Activated naive CD4-positive, alpha-beta T cell treated with anti-CD3 and anti-CD28 coated beads for 36 hours (primary cell): ENCODE results near the gene HBEGF. TPM values are rescaled to one million over a fixed set of nuclear protein-coding genes. Genes with fewer than 3 reads are reported as not detected.
"Not testable (repeated sequence)": the region's sequence is repeated elsewhere in the genome, so short reads cannot be mapped to it uniquely, and the experiment has no call there.

Experiments
- CTCF ChIA-PET: fragments of 350-600 bp; sonication (Branson Sonifier 250); formaldehyde crosslinking; loops from one replicate; lab custom pipeline; 2021; ENCODE audit warnings: antibody characterized with exemption; lab: Charles Lee
- DNase-seq: peaks from one replicate; pipeline ENCODE4 v3.0.0-alpha.2; 2020
- H3K27ac Mint-ChIP-seq: one replicate; pipeline ENCODE4 v1.8.0; 2021; ENCODE audit warnings: mild to moderate bottlenecking, mixed read lengths
- H3K27me3 Mint-ChIP-seq: one replicate; pipeline ENCODE4 v1.8.0; 2021; ENCODE audit warnings: low read depth, mixed read lengths
- H3K36me3 Mint-ChIP-seq: one replicate; pipeline ENCODE4 v1.8.0; 2021; ENCODE audit warnings: low read depth, mixed read lengths
- H3K4me1 Mint-ChIP-seq: one replicate; pipeline ENCODE4 v1.8.0; 2021; ENCODE audit warnings: low read depth, mixed read lengths
- H3K4me3 Mint-ChIP-seq: one replicate; pipeline ENCODE4 v1.8.0; 2021; ENCODE audit warnings: mild to moderate bottlenecking, moderate library complexity, mixed read lengths
- H3K9me3 Mint-ChIP-seq: one replicate; pipeline ENCODE4 v1.8.0; 2021; ENCODE audit warnings: mixed read lengths
- intact Hi-C: fragments of 100-400 bp; cut with micrococcal nuclease; formaldehyde crosslinking; loops from one replicate; pipeline ENCODE4 v1.15.1; 2023
- total RNA-seq, 2 experiments: library from RNA; stranded (reverse); gene quantifications; one replicate each; pipeline ENCODE4 v1.2.3, GENCODE V29; 2021

HBEGF gene
- total RNA-seq, 2 experiments from 2014 or later: 8.7 to 9.1 TPM

DNA sequence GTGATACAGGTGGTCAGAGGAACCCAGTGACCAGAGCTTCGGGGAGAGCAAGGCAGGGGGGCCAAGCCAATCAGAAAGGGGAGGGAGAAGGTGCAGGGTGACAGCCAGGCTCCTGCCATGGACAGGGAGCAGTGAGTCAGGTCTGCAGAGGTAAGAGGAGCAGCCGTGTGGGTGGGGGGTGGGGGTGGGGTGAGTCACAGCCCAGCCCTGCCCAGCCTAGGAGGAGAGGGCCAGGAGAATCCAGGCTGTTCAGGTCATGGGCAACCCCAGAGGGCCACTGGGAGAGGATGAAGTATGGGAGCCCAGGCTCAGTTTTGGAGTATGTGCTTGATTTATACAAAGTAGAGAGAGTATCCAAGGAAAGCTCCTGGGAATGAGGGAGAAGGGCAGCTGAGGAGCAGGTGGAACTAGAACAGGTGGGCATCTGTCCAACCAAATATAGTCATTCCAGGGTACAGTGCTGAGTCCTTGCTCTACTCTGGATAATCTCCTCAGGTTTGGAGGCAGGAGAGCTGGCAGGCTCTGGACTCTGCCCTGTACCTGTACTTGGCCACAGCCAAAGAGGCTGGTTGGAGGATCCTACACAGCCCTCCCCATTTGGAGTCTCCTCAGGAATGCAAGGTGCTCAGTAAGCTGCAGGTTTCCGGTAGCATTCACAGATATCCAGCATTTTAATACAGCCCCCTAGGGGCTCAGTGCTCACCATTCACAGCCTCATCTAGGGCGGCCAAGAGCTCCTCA lies 1.6 kb downstream of the HBEGF start:
- DNase-seq: peak; percentile 29
- no peak overlapping the region for H3K27ac Mint-ChIP-seq
- no peaks in the 10 kb centered on the region for H3K27me3 Mint-ChIP-seq
- peaks cover 47% of the 10 kb centered on the region for H3K4me1 Mint-ChIP-seq
- H3K36me3 Mint-ChIP-seq: peaks cover 26% of the 10 kb centered on the region
- no peaks in the 10 kb centered on the region for H3K9me3 Mint-ChIP-seq
- CTCF ChIA-PET: interaction anchor here (0.6 to 17.3 kb wide), 7 partner anchors 8 to 103 kb away, joined by 3 to 634 read pairs (median 7); no protein-coding TSS in a partner anchor
- peak overlapping the region; percentile 75 for H3K4me3 Mint-ChIP-seq
- intact Hi-C loops: loop anchor here (2.0 kb wide), 1 partner anchor 170 kb away; the partner anchor contains the start of gene CYSTM1

DNA sequence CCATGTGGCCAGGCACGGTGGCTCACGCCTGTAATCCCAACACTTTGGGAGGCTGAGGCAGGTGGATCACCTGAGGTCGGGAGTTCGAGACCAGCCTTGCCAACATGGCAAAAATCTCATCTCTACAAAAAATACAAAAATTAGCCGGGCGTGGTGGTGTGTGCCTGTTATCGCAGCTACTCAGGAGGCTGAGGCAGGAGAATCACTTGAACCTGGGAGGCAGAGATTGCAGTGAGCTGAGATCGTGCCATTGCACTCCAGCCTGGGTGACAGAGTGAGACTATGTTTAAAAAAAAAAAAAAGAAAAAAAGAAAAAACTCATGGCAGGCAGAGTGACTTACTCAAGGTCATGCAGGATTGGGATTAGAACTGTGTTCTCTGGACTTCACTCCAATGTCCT lies 2.6 kb downstream of the HBEGF start:
- not testable (repeated sequence) for DNase-seq, H3K27ac Mint-ChIP-seq, H3K9me3 Mint-ChIP-seq, H3K4me3 Mint-ChIP-seq, H3K27me3 Mint-ChIP-seq
- H3K4me1 Mint-ChIP-seq: peaks cover 47% of the 10 kb centered on the region
- H3K36me3 Mint-ChIP-seq: peaks cover 26% of the 10 kb centered on the region
- intact Hi-C loops: loop anchor here (2.0 kb wide), 1 partner anchor 169 kb away; the partner anchor contains the start of gene CYSTM1
- CTCF ChIA-PET: interaction anchor here (0.8 to 17.3 kb wide), 4 partner anchors 8 to 197 kb away, joined by 3 to 634 read pairs (median 14); no protein-coding TSS in a partner anchor

DNA sequence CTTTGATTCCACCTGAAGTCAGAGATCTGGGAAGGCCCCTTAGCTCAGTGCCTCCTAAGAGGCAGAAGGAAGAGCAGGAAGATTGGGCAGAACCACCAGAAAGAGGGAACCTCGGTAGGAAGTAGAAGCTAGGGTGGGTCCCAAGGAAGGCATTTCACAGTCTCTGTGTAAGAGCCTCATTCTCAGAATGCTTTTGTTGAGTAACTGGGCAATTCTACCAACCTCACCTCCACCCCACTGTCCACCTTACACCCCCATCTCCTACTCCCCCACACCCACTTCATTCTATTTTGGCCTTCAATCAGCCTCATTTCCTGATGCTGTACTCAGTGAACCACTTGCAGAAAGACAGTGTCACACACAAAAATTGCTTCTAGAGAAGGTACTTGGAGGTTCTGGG lies 3.5 kb downstream of the HBEGF start:
- peak overlapping the region; percentile 95 for H3K27ac Mint-ChIP-seq
- H3K36me3 Mint-ChIP-seq: peaks cover 26% of the 10 kb centered on the region
- H3K4me3 Mint-ChIP-seq: peak overlapping the region; percentile 83
- no peak for DNase-seq
- CTCF ChIA-PET: interaction anchor here (1.3 to 17.3 kb wide), 3 partner anchors 9 to 102 kb away, joined by 5 to 634 read pairs (median 24); no protein-coding TSS in a partner anchor
- H3K27me3 Mint-ChIP-seq: no peaks in the 10 kb centered on the region
- H3K4me1 Mint-ChIP-seq: peaks cover 49% of the 10 kb centered on the region
- intact Hi-C loops: loop anchor here (1.0 kb wide), 2 partner anchors 40 to 92 kb away; partner anchors contain the start of gene PFDN1
- no peaks in the 10 kb centered on the region for H3K9me3 Mint-ChIP-seq

DNA sequence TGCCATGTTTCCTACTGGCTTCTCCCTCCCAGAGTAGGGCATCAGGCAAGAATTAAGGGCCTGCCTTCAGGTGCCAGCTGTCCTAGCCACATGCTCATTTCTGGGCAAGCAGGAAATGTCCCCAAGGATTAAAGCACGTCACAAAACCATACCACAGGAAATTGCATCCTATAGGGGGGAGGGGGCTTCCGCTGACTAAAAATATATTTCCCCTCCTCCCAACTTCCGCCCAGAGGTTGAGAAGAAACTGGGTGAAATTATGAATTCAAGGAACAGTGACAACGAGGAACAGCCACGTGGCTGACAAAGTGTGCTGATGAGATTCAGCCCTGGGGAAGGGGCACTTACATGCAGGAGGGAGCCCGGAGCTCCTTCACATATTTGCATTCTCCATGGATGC lies 4.1 kb downstream of the HBEGF start:
- H3K4me3 Mint-ChIP-seq: peak overlapping the region; percentile 83
- DNase-seq: peak; percentile 82
- no peaks in the 10 kb centered on the region for H3K9me3 Mint-ChIP-seq
- H3K27me3 Mint-ChIP-seq: no peaks in the 10 kb centered on the region
- intact Hi-C loops: loop anchor here (1.0 kb wide), 2 partner anchors 39 to 91 kb away; partner anchors contain the start of gene PFDN1
- peaks cover 49% of the 10 kb centered on the region for H3K4me1 Mint-ChIP-seq
- H3K27ac Mint-ChIP-seq: peak overlapping the region; percentile 95
- CTCF ChIA-PET: interaction anchor here (2.7 to 17.3 kb wide), 2 partner anchors 10 to 101 kb away, joined by 24 to 634 read pairs; no protein-coding TSS in a partner anchor
- peaks cover 26% of the 10 kb centered on the region for H3K36me3 Mint-ChIP-seq

DNA sequence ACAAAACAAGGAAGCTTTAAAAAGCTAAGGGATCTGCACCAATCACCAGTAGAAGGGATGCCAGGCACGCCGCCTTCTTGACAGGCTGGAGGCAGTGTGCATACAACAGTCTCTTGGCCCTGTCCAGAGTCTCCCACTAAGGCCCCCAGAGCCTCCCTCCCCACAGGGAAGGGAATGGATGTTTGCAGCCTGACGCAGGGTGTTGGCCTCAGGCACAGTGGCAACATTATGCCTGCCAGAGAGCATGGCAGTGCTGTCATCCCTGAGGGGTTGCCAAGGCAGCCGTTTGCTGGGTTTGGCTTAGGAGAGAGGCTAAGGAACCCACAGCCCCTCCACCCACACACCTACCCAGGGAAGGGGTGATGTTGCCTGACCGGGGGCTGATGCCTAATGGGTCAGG lies 4.8 kb downstream of the HBEGF start:
- CTCF ChIA-PET: interaction anchor here (0.8 to 17.3 kb wide), 4 partner anchors 8 to 100 kb away, joined by 3 to 634 read pairs (median 15); no protein-coding TSS in a partner anchor
- no peaks in the 10 kb centered on the region for H3K27me3 Mint-ChIP-seq
- H3K4me3 Mint-ChIP-seq: peak overlapping the region; percentile 83
- H3K36me3 Mint-ChIP-seq: peaks cover 26% of the 10 kb centered on the region
- no peaks in the 10 kb centered on the region for H3K9me3 Mint-ChIP-seq
- intact Hi-C loops: no loop called here
- no peak for DNase-seq
- peaks cover 47% of the 10 kb centered on the region for H3K4me1 Mint-ChIP-seq
- peak overlapping the region; percentile 95 for H3K27ac Mint-ChIP-seq

DNA sequence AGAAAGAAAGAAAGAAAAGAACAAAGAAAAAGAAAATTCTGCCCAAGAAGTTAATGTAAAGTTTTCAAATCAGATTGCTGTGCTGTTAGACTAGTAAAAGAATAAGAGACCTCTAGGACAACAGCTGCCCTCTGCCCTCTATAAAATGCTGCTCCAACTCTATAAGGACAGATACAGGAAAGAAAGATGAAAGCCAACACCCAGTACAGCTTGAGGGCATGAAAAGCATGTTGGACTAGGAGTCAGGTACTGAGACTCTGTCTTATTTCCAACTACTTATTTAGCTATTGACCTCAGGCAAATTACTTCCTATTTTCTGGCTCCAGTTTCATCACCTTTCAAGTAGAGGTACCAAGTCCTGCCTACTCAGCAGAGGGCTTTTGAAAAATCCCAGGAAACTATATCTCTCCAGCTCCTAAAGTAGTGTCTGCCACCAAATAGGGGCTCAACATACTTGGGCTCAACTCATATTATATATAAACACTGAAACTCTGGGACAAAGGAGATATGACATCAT lies 5.7 kb downstream of the HBEGF start:
- H3K27me3 Mint-ChIP-seq: no peaks in the 10 kb centered on the region
- peaks cover 47% of the 10 kb centered on the region for H3K4me1 Mint-ChIP-seq
- peak overlapping the region; percentile 19 for H3K4me3 Mint-ChIP-seq
- CTCF ChIA-PET: interaction anchor here (0.8 to 17.3 kb wide), 4 partner anchors 9 to 99 kb away, joined by 3 to 634 read pairs (median 4); no protein-coding TSS in a partner anchor
- peak overlapping the region; percentile 47 for H3K27ac Mint-ChIP-seq
- peaks cover 26% of the 10 kb centered on the region for H3K36me3 Mint-ChIP-seq
- DNase-seq: no peak
- no peaks in the 10 kb centered on the region for H3K9me3 Mint-ChIP-seq
- intact Hi-C loops: no loop called here

DNA sequence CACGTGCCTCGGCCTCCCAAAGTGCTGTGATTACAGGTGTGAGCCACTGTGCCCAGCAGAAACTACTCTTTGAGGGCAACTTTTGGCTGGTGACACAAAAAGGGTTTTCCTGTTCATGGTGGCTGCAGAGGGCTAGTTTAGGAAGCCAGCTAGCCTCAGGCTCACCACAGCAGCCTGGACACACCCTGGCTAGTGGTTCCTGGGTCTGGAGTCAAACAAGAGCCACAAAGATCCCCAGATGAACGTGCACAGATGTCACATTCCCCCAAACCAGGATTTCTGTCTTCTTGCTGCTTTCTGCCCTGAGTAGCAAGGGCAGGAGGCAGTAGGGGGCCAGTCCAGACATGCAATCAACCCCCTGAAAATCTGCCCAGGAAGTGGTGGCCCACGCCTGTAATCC lies 6.8 kb downstream of the HBEGF start:
- no peak for DNase-seq
- H3K27me3 Mint-ChIP-seq: no peaks in the 10 kb centered on the region
- H3K4me3 Mint-ChIP-seq: no peak overlapping the region
- intact Hi-C loops: no loop called here
- no peak overlapping the region for H3K27ac Mint-ChIP-seq
- H3K36me3 Mint-ChIP-seq: peaks cover 26% of the 10 kb centered on the region
- CTCF ChIA-PET: interaction anchor here (0.6 kb wide), 1 partner anchor 33 kb away, joined by 3 read pairs; no protein-coding TSS in a partner anchor
- no peaks in the 10 kb centered on the region for H3K9me3 Mint-ChIP-seq
- peaks cover 39% of the 10 kb centered on the region for H3K4me1 Mint-ChIP-seq

DNA sequence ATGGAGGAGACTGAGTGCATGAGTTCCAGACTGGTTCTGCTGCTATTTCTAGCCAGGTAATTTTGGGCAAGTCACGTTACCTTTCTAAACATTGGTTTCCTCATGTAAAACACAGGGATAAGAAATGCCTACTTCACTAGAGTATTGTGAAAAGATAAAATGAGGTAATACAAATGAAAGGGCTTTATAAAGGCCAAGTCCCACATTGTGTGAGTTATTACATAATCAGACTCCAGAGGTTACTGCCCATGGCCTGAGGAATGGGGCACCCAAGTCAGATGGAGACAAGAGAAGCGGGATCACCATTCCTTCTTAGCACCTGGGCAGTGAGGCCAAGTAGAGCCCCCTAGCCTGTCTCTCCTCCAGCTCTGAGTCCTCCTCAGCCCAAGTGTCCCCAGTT lies 7.5 kb downstream of the HBEGF start:
- H3K4me1 Mint-ChIP-seq: peaks cover 32% of the 10 kb centered on the region
- H3K27ac Mint-ChIP-seq: no peak overlapping the region
- H3K36me3 Mint-ChIP-seq: peaks cover 26% of the 10 kb centered on the region
- intact Hi-C loops: no loop called here
- H3K9me3 Mint-ChIP-seq: no peaks in the 10 kb centered on the region
- DNase-seq: no peak
- no peaks in the 10 kb centered on the region for H3K27me3 Mint-ChIP-seq
- H3K4me3 Mint-ChIP-seq: no peak overlapping the region
- CTCF ChIA-PET: interaction anchor here (1.6 kb wide), 1 partner anchor 9 kb away, joined by 6 read pairs; no protein-coding TSS in a partner anchor

DNA sequence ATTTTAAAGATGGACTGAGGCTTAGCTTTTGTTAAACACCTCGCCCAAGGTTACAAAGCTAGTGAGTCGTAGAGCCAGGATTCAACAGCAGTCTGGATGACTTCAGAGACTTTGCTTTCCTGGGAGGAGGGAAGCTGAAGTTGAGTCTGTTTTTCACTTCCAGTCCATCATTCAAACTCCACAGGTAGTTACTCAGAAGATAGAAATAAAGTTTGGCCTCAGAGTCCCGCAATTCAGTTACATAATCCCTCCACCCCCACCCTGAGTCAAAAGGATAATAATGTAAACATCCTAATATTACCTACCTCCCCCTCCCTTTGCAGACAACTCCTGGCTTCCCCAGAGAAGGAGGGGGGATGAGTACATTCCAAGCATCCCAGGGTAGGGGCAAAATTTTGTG lies 8.1 kb downstream of the HBEGF start:
- Mint-ChIP-seq H3K27ac (no peak overlapping the region), H3K27me3 (no peaks in the 10 kb centered on the region), H3K4me1 (peaks cover 27% of the 10 kb centered on the region), H3K36me3 (peaks cover 27% of the 10 kb centered on the region), H3K9me3 (no peaks in the 10 kb centered on the region), H3K4me3 (no peak overlapping the region)
- intact Hi-C loops: no loop called here
- no peak for DNase-seq
- CTCF ChIA-PET: interaction anchor here (1.0 to 2.6 kb wide), 4 partner anchors 10 to 25 kb away, joined by 3 to 9 read pairs (median 4); no protein-coding TSS in a partner anchor

DNA sequence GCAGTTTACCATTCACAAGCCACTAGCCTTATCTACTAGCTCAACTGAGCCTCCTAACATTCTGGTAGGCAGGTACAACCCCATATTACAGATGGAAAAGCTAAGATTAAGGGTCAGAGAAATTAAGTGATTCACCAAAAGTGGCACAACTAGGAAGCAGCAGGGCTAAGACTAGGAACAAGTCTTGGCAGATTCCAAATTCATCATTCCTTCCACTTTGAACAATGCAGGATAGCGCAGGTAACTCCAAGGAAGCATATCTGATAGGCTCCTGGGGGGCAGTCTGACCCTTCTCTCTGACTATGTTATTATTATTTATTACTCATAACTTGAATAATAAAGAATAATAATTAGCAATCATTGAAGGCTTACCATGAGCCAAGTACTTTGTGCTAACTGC lies 8.5 kb downstream of the HBEGF start:
- peaks cover 30% of the 10 kb centered on the region for H3K36me3 Mint-ChIP-seq
- DNase-seq: no peak
- H3K27ac Mint-ChIP-seq: no peak overlapping the region
- intact Hi-C loops: no loop called here
- H3K9me3 Mint-ChIP-seq: no peaks in the 10 kb centered on the region
- CTCF ChIA-PET: interaction anchor here (0.5 to 2.6 kb wide), 5 partner anchors 10 to 26 kb away, joined by 3 to 9 read pairs (median 5); no protein-coding TSS in a partner anchor
- H3K4me3 Mint-ChIP-seq: no peak overlapping the region
- no peaks in the 10 kb centered on the region for H3K27me3 Mint-ChIP-seq
- H3K4me1 Mint-ChIP-seq: peaks cover 22% of the 10 kb centered on the region

DNA sequence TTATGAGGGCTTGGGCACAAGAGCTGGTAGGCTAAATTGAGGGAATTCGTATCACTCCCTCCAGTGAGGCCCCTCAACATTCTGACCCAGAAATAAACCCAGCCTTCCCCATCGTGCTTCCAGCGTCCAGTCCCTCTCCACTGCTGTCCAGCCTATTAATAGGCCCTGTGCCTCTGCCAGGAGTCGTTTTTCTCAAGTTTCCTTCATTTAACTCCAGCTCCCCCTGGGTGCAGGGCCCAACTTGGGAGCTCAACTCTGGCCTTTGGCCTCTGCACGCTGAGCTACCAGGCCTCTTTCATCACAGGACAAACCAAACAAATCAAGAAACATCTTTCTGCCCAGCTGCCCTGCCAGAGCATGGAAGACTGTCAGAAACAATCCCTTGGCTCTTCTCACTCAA lies 10.0 kb downstream of the HBEGF start:
- H3K9me3 Mint-ChIP-seq: no peaks in the 10 kb centered on the region
- H3K27ac Mint-ChIP-seq: no peak overlapping the region
- CTCF ChIA-PET: interaction anchor here (0.9 to 2.6 kb wide), 6 partner anchors 10 to 204 kb away, joined by 3 to 10 read pairs (median 6); partner anchors contain the start of gene HBEGF
- no peaks in the 10 kb centered on the region for H3K27me3 Mint-ChIP-seq
- H3K4me1 Mint-ChIP-seq: peaks cover 10% of the 10 kb centered on the region
- peaks cover 22% of the 10 kb centered on the region for H3K36me3 Mint-ChIP-seq
- no peak overlapping the region for H3K4me3 Mint-ChIP-seq
- intact Hi-C loops: no loop called here
- DNase-seq: no peak

DNA sequence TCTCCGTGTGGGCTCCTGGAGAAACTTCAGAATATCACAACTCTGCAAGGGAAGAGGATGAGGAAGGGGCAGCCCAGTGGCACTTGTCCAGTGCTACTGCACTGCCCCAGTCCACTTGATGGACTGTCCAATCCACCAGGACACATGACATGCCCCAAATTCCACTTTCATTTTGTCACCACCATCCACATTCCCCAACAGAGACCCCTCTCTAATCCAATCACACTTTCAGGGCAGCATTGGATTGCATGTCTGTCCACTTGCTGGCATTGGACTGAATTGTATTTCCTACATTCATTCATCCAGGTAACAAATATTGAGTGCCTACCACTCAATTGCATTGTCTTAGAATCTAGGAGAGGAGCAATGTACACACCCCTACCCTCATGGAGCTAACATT lies 14.8 kb downstream of the HBEGF start:
- H3K4me3 Mint-ChIP-seq: no peak overlapping the region
- no peaks in the 10 kb centered on the region for H3K27me3 Mint-ChIP-seq
- H3K36me3 Mint-ChIP-seq: peaks cover 15% of the 10 kb centered on the region
- H3K27ac Mint-ChIP-seq: no peak overlapping the region
- H3K9me3 Mint-ChIP-seq: no peaks in the 10 kb centered on the region
- CTCF ChIA-PET: no interaction called here
- no peak for DNase-seq
- H3K4me1 Mint-ChIP-seq: no peaks in the 10 kb centered on the region
- intact Hi-C loops: no loop called here
